NCI-H774 (cell line): ENCODE results near the gene PNKP.

Experiments used
- DNase-seq: peaks from one replicate; lab custom pipeline; 2025; lab: John Stamatoyannopoulos, UW

The PNKP gene

GRCh38 chr19:49876422-49877019 lies 9.1 kb upstream of the PNKP start:
- DNase-seq = peak; percentile 97

- peak; percentile 15 for DNase-seq
Observed at GRCh38 chr19:49875857-49876421, 8.6 kb upstream of the PNKP start.

- no peak for DNase-seq
Observed at GRCh38 chr19:49875177-49875576, 7.8 kb upstream of the PNKP start.

GRCh38 chr19:49874503-49875157 lies 7.3 kb upstream of the PNKP start:
- no peak for DNase-seq

- DNase-seq = no peak
Observed at GRCh38 chr19:49873834-49874233, 6.5 kb upstream of the PNKP start.

- DNase-seq = no peak
Observed at GRCh38 chr19:49873129-49873521, 5.7 kb upstream of the PNKP start.

GRCh38 chr19:49872245-49873128 lies 5.1 kb upstream of the PNKP start:
- DNase-seq = no peak

- DNase-seq = no peak
Observed at GRCh38 chr19:49871349-49871985, 4.1 kb upstream of the PNKP start.

- no peak for DNase-seq
Observed at GRCh38 chr19:49870309-49870901, 3.0 kb upstream of the PNKP start.

GRCh38 chr19:49869484-49870308 lies 2.3 kb upstream of the PNKP start:
- DNase-seq = peak; percentile 99

- no peak for DNase-seq
Observed at GRCh38 chr19:49869009-49869483, 1.7 kb upstream of the PNKP start.

GRCh38 chr19:49864890-49865289 lies 2.5 kb downstream of the PNKP start:
- DNase-seq = no peak

- DNase-seq = no peak
Observed at GRCh38 chr19:49863935-49864320, 3.4 kb downstream of the PNKP start.

- no peak for DNase-seq
Observed at GRCh38 chr19:49863254-49863934, 4.0 kb downstream of the PNKP start.

GRCh38 chr19:49862391-49863253 lies 4.8 kb downstream of the PNKP start:
- no peak for DNase-seq

GRCh38 chr19:49861541-49862378 lies 5.6 kb downstream of the PNKP start:
- no peak for DNase-seq

- DNase-seq = no peak
Observed at GRCh38 chr19:49861107-49861506, 6.3 kb downstream of the PNKP start.
